Activated CD4-positive, alpha-beta T cell treated with anti-CD3 and anti-CD28 coated beads, Interleukin-2, amount 50 U/mL, for 1 hour (primary cell): ENCODE measurements around the gene CYP2W1.
A peak's percentile ranks its signal among the peaks of the same experiment; 100 is the strongest.
"Not testable (repeated sequence)": the region's sequence is repeated elsewhere in the genome, so short reads cannot be mapped to it uniquely, and the experiment has no call there.

Experiments used
- DNase-seq: peaks from one replicate; pipeline ENCODE4 v3.0.0-alpha.2; 2020

CYP2W1 gene

GRCh38 chr7:952548-953441 is 30.2 kb upstream of the CYP2W1 start:
- DNase-seq: no peak

- no peak for DNase-seq
Observed at GRCh38 chr7:953547-954327, 29.2 kb upstream of the CYP2W1 start.

DNA sequence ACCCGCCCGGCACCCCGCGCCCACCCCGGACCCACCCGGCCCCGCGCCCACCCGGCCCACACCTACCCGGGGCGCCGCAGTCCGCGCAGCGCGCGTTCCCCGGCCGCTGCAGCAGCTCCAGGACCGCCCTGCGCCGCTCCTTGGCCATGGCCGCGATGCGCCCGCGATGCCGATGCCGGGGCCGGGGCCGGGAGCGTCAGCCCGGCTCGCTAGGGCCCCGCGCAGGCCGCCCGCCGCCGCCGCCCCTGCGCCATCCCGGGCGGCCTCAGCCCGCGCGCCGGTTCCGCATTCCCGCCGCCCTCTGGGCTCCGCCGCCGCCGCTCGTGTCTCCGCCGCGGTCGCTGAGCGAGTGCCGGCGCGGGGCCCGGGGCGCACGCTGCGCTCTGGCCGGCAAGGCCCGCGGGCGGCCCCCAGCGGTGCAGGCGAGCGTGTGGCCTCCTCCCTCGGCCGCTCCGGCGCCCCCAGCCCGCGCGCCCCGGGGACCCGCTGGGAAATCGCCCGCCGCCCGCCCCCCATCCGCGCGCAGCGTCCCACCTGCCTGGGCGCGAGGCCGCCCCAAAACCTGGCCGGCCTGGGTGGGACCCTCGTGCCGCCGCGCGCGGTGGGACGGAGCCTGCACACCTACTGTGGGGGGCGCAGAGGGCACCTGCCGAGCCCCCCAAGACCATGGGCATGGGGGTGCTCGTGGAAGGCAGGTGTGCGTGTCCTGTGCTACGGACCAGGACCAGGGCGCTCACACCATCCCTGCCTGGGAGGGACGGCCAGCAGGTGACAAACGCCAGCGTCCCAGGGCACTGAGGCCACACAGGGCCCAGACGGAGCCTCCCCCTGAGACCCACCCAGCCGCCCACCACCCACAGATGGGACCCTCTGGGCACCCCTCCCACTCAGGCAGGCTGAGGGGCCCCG is 28.4 kb upstream of the CYP2W1 start, which contains the start of gene ADAP1:
Gene ADAP1 (minus strand): TSS at position 351 of the 909 bp plus-strand sequence. CDS start 203 bp downstream, at position 148.
- peak; percentile 41 for DNase-seq

DNA sequence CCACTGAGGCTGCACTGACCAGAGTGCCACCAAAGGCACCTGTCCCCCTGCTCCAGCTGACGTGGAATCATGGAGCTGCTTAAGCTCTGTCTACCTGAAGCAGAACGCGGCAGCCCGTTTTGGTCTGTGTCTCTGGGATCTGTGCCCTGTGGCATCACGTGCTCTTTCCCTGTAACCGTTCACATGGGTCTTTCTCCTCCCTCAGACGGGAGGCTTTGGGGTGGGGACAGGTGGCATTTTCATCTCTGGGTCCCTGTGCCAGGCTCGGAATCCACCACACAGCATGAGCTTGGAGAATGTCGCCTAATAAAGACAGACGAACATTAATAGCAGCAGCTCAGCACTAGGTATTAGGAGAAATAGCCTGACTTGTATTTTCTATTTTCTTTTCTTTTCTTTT is 26.9 kb upstream of the CYP2W1 start:
- DNase-seq: no peak

DNA sequence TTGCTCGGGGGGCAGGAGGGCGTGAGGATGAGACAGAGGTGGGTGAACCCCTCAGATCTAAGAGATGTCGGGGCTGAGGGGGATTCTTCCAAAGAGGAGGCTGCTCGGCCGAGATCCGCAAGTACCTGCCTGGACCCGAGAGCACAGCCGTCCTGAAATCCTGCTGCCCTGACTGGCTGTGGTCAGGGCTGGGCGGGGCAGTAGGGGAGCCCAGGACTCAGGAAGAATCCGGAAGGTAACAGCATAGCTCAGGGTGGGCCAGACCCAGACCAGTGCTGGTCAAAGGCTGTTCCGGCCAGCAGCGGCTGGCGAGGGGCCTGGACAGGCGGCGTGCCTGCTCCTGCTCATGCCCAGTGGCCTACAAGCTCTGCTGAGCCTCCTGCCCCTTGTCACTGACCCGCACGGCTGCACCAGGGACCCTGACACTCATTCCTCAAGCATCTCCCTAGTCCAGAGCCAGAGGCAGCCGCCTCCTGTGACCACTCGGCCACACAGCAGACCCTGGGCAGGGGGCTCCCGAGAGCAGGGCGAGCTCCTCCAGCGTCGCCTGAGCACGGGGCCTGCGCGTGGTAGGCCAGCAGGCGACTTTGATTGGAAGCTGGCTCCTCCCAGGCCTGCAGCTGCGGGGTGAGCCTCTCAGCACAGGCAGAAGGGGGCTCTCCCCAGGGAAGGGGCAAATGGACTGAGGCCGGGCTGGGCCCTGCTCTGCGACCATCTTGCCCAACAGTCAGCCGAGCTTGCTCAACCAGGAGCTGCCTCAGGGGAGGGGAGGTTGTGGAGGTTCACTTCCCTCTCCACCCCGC is 25.4 kb upstream of the CYP2W1 start:
- DNase-seq: no peak

GRCh38 chr7:958221-959200 is 24.5 kb upstream of the CYP2W1 start:
- no peak for DNase-seq

DNA sequence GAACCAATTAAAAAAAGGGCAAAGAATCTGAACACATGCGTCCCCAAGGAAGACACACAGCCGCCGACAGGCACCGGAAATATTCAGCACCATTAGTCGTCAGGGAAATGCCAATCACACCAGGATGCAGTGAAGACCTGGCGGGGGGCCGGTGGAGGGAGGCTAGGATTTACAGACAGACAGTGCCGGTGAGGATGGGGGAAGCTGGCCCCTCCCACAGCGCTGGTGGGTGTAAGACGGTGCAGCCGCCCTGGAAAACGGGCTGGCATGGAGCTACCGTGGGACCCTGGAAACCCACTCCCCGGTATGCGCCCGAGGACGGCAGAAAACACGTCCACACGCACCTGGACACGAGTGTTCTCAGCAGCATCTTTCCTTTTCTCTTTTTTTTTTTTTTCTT is 23.7 kb upstream of the CYP2W1 start:
- no peak for DNase-seq

GRCh38 chr7:959740-960139 is 23.2 kb upstream of the CYP2W1 start:
- not testable (repeated sequence) for DNase-seq

GRCh38 chr7:960269-960871 is 22.6 kb upstream of the CYP2W1 start:
- DNase-seq: no peak

DNA sequence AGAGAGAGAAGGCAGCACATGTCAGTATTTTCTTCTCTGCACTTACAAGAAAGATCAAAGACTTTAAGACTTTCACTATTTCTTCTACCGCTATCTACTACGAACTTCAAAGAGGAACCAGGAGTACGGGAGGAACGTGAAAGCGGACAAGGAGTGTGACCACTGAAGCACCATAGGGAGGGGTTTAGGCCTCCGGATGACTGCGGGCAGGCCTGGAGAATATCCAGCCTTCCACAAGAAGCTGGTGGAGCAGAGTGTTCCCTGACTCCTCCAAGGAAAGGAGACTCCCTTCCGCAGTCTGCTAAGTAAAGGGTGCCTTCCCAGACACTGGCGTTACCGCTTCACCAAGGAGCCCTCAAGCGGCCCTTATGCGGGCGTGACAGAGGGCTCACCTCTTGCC is 22.0 kb upstream of the CYP2W1 start:
- DNase-seq: not testable (repeated sequence)

- no peak for DNase-seq
Observed at GRCh38 chr7:961546-962400, 21.2 kb upstream of the CYP2W1 start.

DNA sequence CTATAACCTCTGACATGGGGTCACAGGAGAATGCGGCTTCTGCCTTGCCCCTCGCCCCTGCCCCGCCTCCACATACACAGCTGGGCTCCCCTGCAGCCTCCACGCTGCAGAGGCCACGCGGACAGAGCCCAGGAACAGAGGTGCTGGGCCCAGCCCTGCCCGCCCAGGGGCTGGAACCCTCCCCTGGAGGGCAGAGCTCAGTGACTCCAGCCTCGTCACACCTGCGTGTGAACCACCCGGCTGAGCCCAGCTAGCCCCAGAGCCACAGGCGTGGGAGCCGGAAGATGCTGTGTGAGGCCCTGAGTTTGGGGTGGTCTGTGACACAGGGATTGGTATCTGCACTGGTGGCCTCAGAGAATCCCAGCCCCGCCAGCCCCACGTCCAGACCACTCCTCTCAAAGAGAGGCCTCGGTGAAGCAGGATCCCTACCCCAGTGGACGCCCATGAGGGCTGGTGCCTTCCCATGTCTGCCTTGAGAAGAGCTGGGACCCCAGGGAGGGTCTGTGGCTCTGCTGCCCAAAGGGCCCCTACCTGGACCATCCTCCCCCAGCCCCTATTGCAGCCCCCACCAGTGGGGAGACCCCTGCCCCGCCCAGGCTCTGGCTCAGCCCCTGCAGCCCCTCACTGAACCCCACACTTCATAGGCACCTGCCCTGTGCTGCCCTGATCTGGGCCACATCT is 20.4 kb upstream of the CYP2W1 start:
- no peak for DNase-seq

- peak; percentile 20 for DNase-seq
Observed at GRCh38 chr7:963236-964078, 19.5 kb upstream of the CYP2W1 start.

DNA sequence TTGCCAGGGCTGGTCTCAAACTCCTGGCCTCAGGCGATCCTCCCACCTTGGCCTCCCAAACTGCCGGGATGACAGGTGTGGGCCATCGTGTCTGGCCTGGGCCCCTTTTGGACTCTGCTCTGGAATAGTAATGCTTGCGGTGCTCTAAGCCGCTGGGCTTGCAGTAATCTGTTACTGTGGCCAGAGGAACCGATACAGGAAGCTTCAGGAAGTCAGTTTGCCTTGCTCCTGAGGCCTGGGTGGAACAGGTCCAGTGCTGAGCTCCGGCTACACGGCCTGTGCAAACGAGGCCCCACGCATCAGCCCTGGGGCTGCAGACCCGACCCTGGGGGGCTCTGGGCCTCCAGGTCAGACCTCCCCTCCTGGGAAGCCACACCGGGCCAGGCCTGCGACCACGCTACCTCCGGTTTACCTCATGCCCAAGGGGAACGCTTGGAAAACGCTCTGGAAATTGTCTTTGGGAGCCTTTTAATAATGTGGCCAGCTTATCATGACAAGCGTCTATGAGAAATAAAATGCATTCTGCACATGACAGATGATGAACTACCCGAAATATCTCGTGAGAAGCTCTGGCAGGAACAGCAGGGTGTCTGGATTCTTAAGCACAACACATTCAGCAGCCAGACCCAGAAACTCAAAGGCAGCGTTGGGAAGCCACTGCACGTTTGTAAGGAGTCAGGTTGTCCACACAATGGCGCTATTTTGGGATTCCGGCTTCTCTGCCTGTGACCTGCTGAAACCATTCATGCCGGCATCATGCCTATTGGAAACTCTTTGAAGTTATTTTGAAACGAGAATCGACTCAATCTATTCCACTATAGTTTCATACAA is 18.4 kb upstream of the CYP2W1 start:
- DNase-seq: no peak

- DNase-seq: no peak
Observed at GRCh38 chr7:966291-967069, 16.5 kb upstream of the CYP2W1 start.
